Measurements from ENCODE around the gene PRKCA. TPM values are rescaled to one million over a fixed set of nuclear protein-coding genes. Genes with fewer than 3 reads are reported as not detected.

PRKCA gene
- polyA plus RNA-seq, 2 of the 4 experiments (the other 2 are of a cell fraction), result 28.8 to 65.0 TPM

DNA sequence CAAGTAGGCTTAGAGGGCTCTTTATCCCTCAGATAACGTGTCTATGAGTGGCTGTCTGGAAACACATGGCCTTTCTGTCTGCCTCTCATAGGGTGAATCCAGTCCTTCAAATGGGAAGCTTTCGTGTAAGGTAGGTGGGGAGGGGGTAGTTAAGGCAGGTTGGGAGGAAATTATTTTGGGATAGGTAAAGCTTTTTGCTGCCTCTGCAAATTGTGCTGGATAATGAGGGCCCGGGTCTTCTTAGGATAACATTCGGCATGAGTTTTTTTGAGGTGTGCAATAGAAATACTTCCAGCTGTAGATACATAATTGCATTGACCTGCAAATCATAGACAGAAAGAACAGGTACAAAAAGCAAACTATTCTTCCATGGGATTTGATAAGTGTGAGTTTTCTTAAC is 189.7 kb downstream of the PRKCA start:
- H3K27ac ChIP-seq, result peak overlapping the region; percentile 68 to 82; a peak in 5 of 6 replicates
- peak overlapping the region; percentile 69; the same call in 2 of the 3 replicates for H3K4me2 ChIP-seq
- POLR2A ChIA-PET, result no interaction called here
- DNase-seq (ENCODE audit: low read depth in 1 of 2, low spot score in 1 of 2), result no peak
- WGBS (ENCODE audit: missing lambda C conversion rate), result 91% methylated on average over 4 of the region's 4 CpGs
- no peaks in the 10 kb centered on the region for H3K9me3 ChIP-seq
- no peak for ATAC-seq
- no peak overlapping the region for H3K4me3 ChIP-seq
- TF ChIP-seq MAFK (IDR thresholded peaks at IDR 0.05; ENCODE audit: partially characterized antibody), result peak; percentile 75
- TF ChIP-seq, protein P1, sequence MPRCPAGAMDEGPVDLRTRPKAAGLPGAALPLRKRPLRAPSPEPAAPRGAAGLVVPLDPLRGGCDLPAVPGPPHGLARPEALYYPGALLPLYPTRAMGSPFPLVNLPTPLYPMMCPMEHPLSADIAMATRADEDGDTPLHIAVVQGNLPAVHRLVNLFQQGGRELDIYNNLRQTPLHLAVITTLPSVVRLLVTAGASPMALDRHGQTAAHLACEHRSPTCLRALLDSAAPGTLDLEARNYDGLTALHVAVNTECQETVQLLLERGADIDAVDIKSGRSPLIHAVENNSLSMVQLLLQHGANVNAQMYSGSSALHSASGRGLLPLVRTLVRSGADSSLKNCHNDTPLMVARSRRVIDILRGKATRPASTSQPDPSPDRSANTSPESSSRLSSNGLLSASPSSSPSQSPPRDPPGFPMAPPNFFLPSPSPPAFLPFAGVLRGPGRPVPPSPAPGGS (IDR thresholded peaks at IDR 0.05), result no peak
- FAIRE-seq, result no peak
- CTCF ChIA-PET, result interaction anchor here (1.1 to 1.4 kb wide), 2 partner anchors 11 to 75 kb away, joined by 4 read pairs; no protein-coding TSS in a partner anchor
- peaks cover 58% of the 10 kb centered on the region for H3K4me1 ChIP-seq

DNA sequence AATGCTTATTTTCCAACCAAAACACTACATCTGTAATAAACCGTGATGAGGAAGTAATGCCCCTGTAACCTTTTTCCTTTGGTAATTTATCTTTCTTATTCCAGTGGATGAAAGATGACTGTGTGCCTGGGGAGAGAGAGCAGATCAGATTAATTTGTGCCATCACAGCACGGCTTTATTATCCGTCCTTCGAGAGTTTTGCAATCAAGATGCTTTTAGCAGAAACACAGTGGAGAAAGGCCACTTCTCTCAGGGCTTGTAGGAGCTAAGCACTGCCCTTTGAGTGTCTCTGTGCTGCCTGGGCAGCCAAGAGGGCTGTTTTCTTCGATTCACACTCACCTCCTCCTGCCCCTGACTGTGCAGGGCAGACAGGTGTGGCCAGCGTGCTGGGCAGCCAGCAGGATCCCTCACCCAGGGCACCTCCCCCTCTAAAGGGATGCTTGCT is 190.2 kb downstream of the PRKCA start:
- CTCF ChIA-PET, result no interaction called here
- Histone ChIP-seq H3K4me2 (peak overlapping the region; percentile 69), H3K27ac (peak overlapping the region; percentile 68 to 82), H3K9me3 (no peaks in the 10 kb centered on the region), H3K4me3 (no peak overlapping the region), H3K4me1 (peaks cover 56% of the 10 kb centered on the region)
- TF ChIP-seq CEBPB (IDR thresholded peaks at IDR 0.05), result peak in 1 of 2 experiments; percentile 29; a peak in 1 of 4 replicates
- no peak for TF ChIP-seq RFX5 (IDR thresholded peaks at IDR 0.05)
- peak in 1 of 2 experiments; percentile 46; a peak in 3 of 6 replicates for ATAC-seq
- POLR2A ChIA-PET, result no interaction called here
- FAIRE-seq, result no peak
- WGBS (ENCODE audit: missing lambda C conversion rate), result 59% methylated on average over 6 of the region's 6 CpGs
- no peak for DNase-seq (ENCODE audit: low read depth in 1 of 2, low spot score in 1 of 2)

DNA sequence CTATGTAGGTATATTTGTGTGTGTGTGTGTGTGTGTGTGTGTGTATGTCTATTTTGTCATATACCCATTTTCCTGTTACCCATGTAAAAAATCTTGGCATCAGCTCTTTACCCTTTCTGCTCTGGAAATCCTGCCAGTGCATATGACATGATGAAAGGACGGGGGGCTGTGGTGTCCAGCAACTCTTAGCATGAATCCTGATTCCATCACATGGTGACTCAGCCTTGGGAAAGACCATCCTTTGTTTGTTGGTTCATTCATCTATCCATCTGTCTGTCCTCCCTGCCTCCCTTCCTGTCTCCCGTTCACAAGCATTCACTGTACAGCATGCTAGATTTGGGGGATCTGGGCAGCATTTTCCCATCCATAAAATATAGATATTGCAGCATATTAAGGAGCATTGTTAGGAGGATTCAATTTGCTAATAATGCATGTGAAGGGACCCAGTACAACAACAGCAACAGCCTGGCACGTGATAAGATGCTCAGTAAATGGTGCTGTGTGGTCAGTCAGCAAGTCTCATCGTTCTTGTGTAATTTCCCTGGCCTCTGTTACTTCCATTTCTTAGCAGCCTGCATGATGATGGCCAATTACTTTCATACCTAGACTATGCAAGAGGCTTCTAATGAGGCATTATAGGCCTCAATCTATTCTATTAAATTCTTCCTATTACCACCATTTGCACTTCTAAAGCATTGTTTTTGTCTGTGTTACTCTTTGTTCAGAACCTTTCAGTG is 191.0 kb downstream of the PRKCA start:
- peak overlapping the region; percentile 68 to 82 for H3K27ac ChIP-seq
- WGBS (ENCODE audit: missing lambda C conversion rate), result 17% methylated on average over 4 of the region's 4 CpGs
- DNase-seq (ENCODE audit: low read depth in 1 of 2, low spot score in 1 of 2), result peak; percentile 43 to 53
- H3K4me3 ChIP-seq, result no peak overlapping the region
- H3K9me3 ChIP-seq, result no peaks in the 10 kb centered on the region
- peak; percentile 58 to 76 for ATAC-seq
- no peak for FAIRE-seq
- ChIA-PET POLR2A (no interaction called here), CTCF (no interaction called here)
- peaks cover 47% of the 10 kb centered on the region for H3K4me1 ChIP-seq
- TF ChIP-seq, protein P2, sequence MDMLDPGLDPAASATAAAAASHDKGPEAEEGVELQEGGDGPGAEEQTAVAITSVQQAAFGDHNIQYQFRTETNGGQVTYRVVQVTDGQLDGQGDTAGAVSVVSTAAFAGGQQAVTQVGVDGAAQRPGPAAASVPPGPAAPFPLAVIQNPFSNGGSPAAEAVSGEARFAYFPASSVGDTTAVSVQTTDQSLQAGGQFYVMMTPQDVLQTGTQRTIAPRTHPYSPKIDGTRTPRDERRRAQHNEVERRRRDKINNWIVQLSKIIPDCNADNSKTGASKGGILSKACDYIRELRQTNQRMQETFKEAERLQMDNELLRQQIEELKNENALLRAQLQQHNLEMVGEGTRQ (IDR thresholded peaks at IDR 0.05), result no peak
- TF ChIP-seq FOSL2 (IDR thresholded peaks at IDR 0.05) (peak; percentile 24; the same call in 1 of the 2 replicates), FOSL2 (CRISPR knock-in tag; IDR thresholded peaks at IDR 0.05) (peak; percentile 60; the same call in 1 of the 2 replicates), ZFP36 (IDR thresholded peaks at IDR 0.05; ENCODE audit: borderline replicate concordance, partially characterized antibody) (no peak), CEBPB (IDR thresholded peaks at IDR 0.05) (0 out of 4 replicates have a peak, but pooled peaks of 1 of the 2 experiments have one; percentile 10)
- TF ChIP-seq, protein P3, sequence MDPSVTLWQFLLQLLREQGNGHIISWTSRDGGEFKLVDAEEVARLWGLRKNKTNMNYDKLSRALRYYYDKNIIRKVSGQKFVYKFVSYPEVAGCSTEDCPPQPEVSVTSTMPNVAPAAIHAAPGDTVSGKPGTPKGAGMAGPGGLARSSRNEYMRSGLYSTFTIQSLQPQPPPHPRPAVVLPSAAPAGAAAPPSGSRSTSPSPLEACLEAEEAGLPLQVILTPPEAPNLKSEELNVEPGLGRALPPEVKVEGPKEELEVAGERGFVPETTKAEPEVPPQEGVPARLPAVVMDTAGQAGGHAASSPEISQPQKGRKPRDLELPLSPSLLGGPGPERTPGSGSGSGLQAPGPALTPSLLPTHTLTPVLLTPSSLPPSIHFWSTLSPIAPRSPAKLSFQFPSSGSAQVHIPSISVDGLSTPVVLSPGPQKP (IDR thresholded peaks at IDR 0.05; ENCODE audit: low read depth, low read length), result no peak
- TF ChIP-seq, protein P4, sequence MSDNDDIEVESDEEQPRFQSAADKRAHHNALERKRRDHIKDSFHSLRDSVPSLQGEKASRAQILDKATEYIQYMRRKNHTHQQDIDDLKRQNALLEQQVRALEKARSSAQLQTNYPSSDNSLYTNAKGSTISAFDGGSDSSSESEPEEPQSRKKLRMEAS (IDR thresholded peaks at IDR 0.05), result 0 out of 2 replicates have a peak, but pooled peaks have one; percentile 22
- H3K4me2 ChIP-seq, result peak overlapping the region; percentile 69

DNA sequence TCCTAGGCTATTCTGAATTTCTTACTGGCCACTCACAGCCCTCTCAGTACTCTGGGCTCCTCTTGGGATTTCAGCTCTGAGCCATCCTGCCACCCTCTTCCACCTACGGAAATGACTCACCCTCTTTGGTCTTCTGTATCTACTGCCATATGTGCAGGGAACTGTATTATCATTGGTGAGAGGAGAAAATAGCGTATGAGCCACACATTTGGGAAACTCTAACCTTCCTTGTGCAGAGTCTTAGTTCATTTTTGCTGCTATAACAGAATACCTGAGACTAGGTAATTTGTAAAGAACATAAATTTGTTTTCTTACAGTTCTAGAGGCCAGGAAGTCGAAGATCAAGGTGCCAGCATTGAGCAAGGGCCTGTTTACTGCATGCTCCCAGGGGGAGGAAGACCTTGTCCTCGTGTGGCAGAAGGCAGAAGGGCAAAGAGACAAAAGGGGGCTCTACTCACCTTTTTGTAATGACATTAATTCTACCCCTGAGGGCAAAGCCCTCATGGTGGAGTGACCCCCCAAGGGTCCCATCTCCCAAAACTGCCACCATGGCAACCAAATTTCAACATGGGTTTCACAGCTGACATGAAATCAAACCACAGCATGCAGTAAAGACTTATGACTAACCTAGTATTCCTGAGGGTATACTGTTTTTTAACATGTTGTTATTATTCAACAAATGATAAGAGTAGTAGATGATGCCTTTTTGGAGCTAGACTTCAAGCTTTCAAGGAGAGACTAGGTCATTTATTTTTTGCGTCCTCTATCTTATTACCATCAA is 191.8 kb downstream of the PRKCA start:
- Histone ChIP-seq H3K4me2 (peak overlapping the region; percentile 69), H3K27ac (peak overlapping the region; percentile 68 to 82), H3K9me3 (no peaks in the 10 kb centered on the region), H3K4me1 (peaks cover 43% of the 10 kb centered on the region), H3K4me3 (no peak overlapping the region)
- 44% methylated on average over 5 of the region's 5 CpGs for WGBS (ENCODE audit: missing lambda C conversion rate)
- DNase-seq (ENCODE audit: low read depth in 1 of 2, low spot score in 1 of 2) (peak; percentile 65 to 82), ATAC-seq (peak; percentile 96 to 98), FAIRE-seq (peak; percentile 7)
- ChIA-PET CTCF (interaction anchor here (0.7 to 1.1 kb wide), 5 partner anchors 11 to 240 kb away, joined by 3 to 4 read pairs (median 3); no protein-coding TSS in a partner anchor), POLR2A (interaction anchor here (1.0 kb wide), 1 partner anchor 15 kb away, joined by 4 read pairs; no protein-coding TSS in a partner anchor)
- TF ChIP-seq FOXS1 (CRISPR knock-in tag; IDR thresholded peaks at IDR 0.05) (no peak), MAZ (IDR thresholded peaks at IDR 0.05; ENCODE audit: borderline replicate concordance, low read depth, low read length) (no peak), ESRRA (IDR thresholded peaks at IDR 0.05; ENCODE audit: borderline replicate concordance, low read length) (no peak), JUN (IDR thresholded peaks at IDR 0.05) (peak in 1 of 2 experiments; percentile 30; a peak in 2 of 5 replicates), KDM1A (IDR thresholded peaks at IDR 0.05; ENCODE audit: low read depth) (no peak), NFE2L2 (conservative IDR thresholded peaks at IDR 0.05; ENCODE audit: low read length) (no peak), POLR2AphosphoS2 (conservative IDR thresholded peaks at IDR 0.05; ENCODE audit: low read length) (no peak), JUNB (IDR thresholded peaks at IDR 0.05) (peak; percentile 35), FOSL2 (IDR thresholded peaks at IDR 0.05) (peak; percentile 76), FOSL2 (CRISPR knock-in tag; IDR thresholded peaks at IDR 0.05) (peak; percentile 89), ZNF302 (CRISPR knock-in tag; IDR thresholded peaks at IDR 0.05) (no peak)
- TF ChIP-seq, protein P1 (IDR thresholded peaks at IDR 0.05), result no peak
- TF ChIP-seq, protein P5, sequence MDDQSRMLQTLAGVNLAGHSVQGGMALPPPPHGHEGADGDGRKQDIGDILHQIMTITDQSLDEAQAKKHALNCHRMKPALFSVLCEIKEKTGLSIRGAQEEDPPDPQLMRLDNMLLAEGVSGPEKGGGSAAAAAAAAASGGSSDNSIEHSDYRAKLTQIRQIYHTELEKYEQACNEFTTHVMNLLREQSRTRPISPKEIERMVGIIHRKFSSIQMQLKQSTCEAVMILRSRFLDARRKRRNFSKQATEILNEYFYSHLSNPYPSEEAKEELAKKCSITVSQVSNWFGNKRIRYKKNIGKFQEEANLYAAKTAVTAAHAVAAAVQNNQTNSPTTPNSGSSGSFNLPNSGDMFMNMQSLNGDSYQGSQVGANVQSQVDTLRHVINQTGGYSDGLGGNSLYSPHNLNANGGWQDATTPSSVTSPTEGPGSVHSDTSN (IDR thresholded peaks at IDR 0.05), result no peak
- TF ChIP-seq, protein P4 (IDR thresholded peaks at IDR 0.05), result peak; percentile 35; the same call in 1 of the 2 replicates
